ENCODE measurements around the gene SPTBN1.

Gene SPTBN1

DNA sequence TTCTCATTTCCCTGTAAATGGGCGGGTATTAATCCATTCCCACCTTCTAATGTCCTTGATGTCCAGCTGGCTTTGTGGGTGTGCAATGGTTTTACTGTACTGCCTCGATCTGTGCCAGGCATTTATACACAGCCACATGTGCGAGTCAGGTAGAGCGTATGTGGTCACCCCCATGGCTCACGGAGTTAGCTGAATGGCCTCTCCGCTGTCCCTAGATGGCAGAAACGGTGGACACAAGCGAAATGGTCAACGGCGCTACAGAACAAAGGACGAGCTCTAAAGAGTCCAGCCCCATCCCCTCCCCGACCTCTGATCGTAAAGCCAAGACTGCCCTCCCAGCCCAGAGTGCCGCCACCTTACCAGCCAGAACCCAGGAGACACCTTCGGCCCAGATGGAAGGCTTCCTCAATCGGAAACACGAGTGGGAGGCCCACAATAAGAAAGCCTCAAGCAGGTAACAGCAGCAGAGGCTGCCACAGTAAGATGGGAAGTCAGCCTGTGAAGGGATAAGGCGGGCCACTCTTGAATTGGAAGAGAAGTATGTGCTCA is 208.2 kb downstream of the SPTBN1 start:
- no peak for DNase-seq

DNA sequence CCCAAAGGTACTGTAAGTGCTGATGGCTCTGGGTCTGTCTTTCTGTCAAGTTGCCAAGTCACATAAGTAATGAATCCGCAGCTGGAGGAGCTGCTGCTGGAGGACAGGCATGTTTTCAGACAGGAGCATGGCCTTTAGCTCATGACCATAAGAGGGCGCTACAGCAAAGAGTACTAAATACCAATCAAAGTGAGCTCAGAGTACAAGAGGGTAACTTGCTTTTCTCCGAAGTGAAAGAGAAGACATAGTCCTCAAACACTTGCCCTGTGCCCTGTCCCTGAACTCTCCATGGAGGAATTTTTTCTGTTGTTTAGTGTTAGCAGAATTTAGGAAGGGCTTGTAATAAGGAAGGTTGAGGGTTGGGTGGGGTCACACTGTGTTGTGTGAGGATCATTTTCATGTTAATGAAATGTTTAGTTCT is 209.3 kb downstream of the SPTBN1 start:
- peak; percentile 43 for DNase-seq

DNA sequence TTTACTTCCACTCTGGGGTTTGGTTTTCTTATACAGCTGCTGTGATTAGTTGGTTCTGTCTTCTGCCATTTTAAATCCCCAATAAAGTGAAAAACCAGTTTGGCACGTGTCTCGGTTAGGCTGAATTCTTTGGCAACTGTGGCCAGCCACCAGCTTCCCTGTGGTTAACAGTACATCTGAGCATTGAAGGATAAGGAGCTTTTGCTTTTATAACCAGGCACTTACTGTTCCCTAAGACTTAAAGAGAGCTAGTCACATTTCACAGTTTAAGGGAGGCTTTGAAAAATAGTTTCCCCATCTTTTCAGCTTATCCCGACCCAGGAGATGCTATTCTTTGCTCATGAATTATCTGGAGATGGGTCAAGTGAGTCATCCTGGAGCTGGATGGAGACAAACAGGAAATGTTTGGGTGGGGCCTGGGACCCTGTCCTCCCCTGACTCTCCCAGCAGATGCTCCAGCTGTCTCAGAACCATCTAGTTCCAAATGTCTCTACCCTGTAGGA is 210.1 kb downstream of the SPTBN1 start:
- DNase-seq = no peak

DNA sequence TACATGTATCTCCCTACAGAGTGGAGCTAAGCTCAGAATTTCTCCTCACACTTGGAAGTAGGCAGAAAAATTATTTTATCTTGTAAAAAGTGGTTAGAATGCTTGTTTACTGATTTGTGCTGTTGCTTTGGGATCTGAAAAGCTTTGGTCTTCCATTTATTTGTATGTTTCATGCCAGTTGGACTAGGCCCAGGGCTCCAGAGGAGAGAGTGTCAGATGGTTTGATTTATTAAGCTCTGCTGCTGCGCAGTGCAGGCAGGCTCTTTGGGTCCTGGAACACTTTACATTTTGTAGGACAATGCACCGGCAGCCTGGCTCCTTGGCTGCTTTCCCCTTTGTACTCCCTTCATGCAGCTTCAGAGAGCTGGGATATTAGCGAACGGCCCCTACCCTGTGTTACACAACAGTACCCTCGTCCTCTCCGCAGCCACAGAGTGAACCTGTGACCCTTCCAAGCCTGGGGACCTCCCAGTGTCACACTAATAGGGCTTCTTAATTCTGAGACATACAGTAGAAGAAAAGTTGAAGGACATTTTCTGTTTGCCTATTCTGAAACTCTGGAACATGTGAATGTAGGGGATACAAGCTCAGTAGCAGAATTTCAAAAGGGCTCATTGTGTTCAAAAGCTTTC is 210.6 kb downstream of the SPTBN1 start:
- no peak for DNase-seq

DNA sequence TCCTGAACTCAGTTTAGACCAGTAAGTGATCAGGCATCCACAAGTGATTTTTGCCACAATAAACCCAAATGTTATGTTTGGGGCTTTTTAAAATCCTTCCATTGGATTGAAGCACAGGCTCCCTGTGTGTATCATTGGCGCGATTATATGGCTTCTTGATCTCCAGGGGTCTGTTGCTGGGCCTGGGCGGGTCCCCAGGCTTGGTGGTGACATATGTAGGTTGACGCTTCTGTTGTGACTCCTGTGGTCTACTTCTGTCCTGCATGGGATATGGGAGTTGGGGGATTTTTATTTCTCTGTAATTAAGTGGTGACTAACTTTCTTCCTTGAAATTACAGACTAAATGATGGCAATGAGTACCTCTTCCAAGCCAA is 211.1 kb downstream of the SPTBN1 start:
- no peak for DNase-seq

DNA sequence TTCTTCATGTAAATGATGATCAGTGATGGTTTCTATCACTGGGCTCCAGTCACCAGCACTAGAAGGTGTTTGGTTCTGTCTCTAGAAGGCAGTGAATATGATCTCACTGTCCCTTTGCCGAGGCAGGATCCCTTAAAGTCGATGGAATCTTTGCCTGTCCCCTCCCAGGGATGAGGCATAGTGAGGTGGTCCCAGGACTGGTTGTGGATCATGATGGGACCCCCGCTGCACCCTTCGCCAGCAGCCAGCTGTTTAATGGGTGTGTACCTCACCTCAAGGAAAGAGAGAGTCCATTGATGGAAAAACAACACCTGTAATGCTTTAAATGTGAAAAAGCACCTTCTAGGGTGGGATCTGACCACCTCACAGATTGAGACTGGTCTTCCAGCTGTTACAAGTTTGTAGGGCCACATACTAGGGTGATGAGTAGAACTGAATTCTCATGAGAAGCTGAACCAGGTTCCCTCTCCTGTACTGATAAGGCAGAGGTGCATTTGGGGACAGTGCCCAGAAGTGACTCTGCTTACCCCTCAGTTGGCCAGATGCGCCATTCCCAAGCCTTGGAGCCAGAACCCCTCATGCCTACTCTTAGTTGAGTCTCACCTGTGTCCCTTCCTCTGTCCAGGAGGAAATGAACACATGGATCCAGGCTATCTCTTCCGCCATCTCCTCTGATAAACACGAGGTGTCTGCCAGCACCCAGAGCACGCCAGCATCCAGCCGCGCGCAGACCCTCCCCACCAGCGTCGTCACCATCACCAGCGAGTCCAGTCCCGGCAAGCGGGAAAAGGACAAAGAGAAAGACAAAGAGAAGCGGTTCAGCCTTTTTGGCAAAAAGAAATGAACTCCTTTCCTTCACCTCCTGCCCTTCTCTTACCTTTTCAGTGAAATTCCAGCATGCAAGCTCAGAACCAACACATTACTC is 211.9 kb downstream of the SPTBN1 start:
- DNase-seq = no peak

DNA sequence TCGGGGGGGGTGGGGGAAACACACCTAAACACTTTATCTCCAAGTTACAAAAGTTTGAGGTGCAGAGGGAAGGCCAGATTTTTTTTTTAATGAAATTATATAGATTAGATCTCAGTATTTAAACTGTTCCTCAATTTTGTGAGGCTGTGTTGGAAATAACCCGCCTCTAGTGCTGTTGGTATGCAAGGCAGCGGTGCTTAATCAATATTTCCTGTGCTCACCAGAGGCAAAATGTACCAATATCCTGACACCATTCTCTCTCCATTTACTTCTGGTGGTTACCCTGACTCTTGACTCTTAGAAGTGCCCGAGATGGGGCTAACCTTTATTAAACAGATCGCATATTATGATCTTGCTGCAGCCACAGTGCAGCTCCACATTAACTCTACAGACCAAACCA is 212.6 kb downstream of the SPTBN1 start:
- DNase-seq = no peak

DNA sequence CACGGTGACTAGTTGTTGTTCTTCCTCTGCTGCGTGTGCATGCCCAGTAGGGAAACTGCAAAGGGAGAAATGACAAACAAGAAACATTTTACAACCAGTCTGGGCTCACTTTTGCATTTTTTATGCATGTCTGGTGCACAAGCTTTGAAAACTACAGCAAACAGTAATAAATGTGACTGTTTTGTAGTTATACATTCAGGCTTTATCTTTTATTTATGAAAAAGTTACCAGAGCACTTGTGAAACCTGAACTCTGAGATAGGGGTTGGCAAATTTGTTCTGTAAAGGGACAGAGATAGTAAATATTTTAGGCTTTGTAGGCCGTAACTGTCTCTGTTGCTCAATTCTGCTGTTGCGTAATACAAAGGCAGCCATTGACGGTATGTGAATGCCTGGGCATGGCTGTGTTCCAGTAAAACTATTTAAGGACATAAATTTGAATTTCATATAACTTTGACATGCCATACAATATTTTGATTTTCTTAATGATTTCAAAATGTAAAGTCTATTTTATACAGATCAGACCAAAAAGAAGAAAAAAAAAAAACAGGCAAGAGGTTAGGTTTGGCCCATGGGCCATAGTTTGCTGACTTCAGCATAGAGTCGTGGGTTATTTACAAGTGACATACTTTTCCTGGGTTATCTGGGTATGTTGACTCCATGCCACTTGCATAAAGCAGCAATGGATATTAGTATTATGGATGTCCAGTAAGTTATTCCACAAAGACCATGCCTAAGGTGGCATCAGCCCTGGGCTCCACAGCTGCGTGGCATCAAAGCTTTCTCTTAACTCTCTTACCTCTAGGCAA is 213.8 kb downstream of the SPTBN1 start:
- DNase-seq = no peak

DNA sequence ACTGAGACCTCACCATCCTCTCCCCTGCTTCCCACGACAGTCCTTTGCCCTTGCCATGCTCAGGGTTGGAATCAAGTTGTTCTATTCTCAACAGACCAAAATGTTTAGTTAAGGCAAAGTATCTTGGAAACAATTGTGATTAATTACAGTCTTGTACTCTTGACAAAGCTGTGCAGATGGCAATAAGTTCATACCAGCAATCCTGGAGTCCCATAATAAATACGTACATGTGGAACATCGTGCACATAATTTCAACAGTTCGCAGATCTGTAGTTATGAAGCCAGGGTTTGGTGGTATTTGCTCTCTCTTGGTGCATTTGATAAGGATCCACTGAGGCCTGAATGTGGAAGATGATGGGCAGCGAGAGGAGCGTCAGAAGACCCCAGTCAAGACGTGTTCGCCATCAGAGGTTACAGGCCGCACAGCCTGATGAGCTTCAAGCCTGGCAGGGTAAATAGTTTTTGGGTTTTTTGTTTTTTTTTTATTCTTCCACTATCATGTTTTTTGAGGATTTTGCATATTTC is 214.4 kb downstream of the SPTBN1 start:
- no peak for DNase-seq

DNA sequence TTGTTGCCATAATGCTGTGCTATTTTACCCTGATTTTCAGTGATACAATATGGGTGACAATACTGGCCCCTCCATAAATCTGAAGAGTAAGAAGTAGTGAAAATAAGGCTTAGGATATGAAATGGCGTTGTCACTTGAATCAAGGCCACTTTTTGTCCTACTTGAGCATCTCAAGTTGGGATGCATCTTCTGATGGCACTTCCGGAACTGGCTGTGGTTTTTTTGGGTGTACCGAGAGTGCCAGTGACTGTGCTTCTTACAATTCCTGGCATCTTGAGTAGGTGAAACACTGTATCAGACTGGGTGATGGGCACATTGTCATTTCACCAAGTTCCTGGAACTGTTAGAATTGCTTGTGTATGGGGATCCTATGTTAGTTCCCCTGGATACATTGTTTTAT is 214.9 kb downstream of the SPTBN1 start:
- no peak for DNase-seq

DNA sequence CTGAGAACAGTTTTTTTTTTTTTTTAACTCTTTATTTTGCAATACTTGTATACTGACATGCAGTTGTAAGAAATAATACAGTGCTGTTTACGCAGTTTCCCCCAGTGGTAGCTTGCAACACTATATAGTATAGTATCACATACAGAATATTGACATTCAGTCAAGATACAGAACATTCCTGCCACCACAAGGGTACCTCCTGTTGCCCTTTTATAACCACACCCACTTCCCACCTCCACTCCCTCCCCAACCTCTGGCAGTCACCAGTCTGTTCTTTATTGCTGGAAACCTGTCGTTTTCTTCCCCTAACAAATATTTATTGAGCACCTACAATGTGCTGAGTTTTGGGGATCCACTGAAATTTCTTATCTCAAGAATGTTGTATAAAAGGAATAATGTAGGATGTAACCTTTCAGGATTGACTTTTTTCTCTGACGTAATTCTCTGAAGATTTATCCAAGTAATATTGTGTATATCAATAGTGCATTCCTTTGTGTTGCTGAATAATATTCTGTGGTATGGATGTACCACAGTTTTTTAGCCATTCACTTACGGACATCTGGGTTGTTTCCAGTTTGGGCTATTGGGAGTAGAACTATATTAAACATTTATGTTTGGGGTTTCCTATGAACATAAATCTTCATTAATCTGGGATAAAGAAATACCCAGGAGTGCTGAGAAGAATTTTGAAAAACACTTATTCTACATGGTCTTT is 215.9 kb downstream of the SPTBN1 start:
- DNase-seq = no peak

DNA sequence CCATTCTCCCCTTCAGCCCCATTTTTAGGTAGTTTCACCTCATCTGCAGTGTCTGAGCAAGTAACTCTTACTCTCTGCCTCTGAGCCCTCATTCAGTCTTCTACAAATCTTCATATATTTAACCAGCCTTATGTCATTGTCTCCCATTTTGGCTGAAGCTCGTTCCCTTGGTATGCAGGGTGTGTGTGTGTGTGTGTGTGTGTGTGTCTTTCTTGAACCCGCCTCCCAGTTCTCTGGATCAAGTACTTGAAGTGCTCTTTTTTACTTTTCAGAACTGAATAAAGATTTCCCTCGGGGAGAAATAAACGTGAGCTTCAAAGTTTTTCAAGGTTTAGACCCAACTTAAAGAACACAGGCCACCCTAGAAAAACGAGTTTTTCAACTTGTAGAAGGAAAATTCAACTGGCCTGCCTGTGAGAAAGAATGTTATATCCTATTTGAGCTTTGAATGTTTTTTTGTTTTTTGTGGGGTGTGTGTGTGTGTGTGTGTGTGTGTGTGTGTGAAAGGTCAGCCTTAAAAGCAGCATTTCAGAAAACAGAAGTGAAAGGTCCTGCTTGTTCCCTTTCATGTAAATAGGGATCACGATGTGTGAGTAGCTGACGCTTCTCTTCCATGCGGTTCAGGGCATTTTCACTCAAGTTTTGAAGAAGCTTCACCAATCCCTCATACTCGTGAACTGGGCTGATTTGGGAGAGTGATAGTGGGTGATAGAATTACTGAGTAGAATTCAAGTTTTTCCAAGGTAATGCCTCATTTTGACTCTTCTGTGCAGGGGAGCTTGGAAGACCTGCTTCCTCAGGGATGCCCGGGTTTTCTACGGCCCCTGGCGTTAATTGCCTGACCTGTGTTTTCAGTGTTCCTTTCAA is 216.7 kb downstream of the SPTBN1 start:
- no peak for DNase-seq

DNA sequence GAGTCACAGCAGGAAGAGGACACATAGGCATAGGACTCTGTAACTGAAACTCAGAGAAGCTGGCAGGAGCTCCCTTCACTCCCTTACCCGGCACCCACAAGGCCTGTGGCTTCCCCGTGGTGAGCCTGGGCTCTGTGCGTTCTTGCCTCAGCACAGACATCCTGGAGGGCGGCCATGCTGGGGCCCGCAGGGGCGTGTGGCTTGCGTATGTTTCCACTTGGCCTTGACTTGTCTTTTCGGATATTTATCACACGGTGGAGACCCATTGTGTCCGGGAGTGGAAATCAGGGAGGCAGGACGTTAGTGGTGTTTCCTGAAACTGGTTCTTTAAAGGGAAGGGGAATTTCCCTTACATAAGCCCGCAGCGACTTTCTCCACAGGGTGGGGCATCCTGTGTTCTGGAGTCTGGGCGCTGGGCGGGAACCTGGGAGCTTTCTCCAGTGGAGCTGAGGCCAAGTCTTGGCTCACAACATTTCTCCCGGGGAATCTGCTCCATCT is 217.4 kb downstream of the SPTBN1 start:
- no peak for DNase-seq

DNA sequence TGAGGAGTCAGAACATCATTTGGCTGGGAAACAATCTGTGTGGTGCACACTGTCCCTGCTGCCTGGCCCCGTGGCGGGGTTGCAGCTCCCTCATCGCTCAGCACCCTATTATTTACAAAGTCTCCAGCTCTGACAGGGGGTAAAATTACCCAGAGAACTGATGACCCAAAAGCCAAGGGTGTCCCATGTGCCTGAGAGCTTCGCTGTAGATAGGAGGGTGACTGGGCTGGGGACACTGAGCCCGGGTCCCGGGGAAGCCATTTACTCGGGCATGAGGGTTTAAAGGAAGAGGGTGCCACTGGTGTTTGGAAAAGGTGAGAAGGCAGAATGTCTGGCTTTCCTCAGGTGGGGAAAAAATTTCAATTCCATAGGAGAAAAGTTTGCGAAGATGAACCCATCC is 219.2 kb downstream of the SPTBN1 start:
- DNase-seq = no peak

DNA sequence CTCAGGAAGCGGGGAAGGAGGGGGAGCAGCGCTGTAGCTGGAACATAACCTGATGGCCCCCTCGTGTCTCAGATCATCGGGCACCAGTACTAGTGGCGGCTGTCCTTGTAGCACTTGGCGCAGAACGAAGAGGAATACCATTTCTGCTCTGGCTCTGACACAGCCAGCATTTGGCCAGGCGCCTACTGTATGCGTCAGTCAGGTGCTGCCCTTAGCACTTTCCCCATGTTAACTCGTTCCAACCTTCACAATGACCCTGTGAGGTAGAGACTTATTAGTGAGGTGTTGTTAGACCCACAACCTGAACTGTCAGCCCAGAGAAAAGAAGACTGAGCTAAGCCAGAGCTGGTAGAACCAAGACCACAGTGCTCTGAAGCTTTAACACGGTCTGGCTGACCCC is 219.6 kb downstream of the SPTBN1 start:
- no peak for DNase-seq

DNA sequence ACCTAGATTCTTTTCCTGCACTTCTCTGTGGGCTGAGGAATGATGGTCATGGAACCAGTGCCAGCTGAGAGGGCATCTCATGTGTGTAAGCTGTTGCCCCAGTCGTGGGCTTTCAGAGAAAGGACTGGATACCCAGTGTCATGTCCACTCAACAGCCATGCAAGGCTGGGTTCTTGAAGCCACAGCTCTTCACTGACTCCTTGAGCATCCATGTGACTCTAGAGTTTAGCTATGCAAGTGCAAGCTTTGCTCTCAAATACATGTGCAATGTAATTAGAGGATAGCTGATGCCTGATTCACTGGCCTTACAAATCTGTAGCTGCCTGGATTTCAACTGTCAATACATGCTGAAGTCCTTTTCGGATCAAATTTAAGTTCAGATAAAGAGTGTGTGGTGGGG is 220.5 kb downstream of the SPTBN1 start:
- no peak for DNase-seq

DNA sequence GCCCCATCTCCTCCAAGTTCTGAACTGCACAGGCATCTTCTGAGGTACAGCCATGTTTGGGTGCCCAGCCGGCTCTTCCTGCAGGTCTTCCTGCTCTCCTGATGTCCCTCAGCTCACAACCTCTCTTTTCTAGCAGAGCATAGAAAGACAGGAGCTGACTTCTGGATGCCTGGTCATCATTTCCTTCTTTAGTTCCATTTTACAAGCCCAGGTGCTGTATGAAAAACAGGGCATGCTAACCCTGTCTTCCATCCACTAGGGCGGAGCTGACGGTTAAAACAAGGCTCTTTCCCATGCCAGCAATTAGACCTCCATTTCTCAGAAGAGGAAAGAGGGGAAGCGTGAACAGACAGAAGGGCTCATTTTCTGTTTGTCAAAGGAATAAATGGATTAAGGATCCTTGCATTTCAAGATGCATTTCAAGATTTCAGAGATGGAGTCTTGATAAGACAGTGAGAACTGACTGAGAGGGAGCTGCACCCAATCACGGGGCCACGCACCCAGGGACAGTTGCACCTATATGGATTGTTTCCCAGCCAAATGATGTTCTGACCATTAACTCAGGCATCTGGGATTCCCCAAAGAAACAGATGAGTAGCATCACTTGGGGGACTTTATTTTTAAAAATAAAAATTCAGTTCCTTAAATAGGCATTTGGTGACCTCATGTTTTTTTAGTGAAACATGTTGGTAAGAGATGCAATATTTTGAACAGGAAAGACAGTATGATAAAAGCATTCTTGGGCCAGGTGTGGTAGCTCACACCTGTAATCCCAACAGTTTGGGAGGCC is 221.5 kb downstream of the SPTBN1 start:
- DNase-seq = no peak

DNA sequence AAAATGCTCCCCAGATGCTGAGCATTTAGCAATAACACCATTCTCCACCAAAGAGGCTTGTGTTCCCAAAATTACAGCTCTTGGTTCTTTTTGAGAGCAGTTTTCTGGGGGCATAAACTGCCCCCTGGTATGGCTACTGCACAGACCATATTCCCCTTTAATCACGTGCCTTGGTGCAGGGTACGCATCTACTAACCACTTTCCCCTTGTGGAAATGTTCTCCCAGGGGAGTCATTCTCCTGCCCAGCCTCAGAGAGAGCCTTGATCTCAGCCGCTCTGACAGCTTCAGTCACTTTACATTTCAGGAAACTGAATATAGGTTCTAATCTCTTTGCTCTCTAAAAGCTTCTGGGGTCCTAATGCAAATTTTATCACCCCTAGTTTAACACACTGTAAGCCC is 222.6 kb downstream of the SPTBN1 start:
- no peak for DNase-seq

DNA sequence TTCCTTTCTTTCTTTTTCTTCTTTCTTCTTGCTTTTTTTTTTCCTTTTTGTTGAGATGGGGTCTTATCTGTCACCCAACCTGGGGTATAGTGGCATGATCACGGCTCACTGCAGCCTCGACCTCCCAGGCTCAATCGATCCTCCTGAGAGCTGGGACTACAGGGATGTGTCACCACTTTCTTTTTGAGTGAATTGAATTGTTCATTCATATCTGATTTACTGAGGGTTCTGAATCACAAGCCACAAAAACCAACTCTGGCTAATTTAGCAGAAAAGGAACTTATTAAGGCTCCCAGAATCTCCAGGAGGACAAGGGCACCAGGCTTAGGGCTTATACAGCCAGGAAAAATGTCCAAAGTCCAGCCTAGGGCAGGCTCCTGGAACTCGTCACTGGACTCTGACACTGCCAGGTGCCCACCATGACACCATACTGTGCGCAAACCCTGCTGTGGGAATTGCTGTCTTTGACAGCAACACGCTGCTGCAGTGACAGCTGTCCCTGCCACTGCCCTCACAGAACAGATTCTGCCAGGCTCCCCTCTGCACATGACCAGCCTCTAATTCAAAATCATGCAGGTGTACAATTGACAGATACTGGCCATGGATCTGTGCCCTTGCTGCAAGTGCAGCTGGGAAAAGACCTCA is 224.4 kb downstream of the SPTBN1 start:
- no peak for DNase-seq

DNA sequence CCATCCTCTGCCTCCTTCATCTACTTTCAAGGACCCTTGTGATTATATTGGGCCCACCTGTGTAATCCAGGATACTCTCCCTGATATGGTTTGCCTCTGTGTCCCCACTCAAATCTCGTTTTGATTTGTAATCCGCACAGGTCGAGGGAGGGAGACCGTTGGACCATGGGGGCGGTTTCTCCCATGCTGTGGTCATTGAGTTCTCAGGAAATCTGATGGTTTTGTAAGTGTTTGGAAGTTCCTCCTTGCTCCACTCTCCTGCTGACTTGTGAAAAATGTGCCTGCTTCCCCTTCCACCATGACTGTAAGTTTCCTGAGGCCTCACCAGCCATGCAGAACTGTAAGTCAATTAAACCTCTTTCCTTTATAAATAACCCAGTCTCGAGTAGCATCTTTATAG is 225.3 kb downstream of the SPTBN1 start:
- DNase-seq = no peak

Measured in NCI-H345 (cell line).